HS-5 (cell line): ENCODE data around the gene CACNA1F.
"Not testable (repeated sequence)": the region's sequence is repeated elsewhere in the genome, so short reads cannot be mapped to it uniquely, and the experiment has no call there.

Experiments used
- DNase-seq: peaks from one replicate; pipeline ENCODE4 v3.0.0-alpha.2; 2012; ENCODE audit warnings: low read depth

The CACNA1F gene

DNA sequence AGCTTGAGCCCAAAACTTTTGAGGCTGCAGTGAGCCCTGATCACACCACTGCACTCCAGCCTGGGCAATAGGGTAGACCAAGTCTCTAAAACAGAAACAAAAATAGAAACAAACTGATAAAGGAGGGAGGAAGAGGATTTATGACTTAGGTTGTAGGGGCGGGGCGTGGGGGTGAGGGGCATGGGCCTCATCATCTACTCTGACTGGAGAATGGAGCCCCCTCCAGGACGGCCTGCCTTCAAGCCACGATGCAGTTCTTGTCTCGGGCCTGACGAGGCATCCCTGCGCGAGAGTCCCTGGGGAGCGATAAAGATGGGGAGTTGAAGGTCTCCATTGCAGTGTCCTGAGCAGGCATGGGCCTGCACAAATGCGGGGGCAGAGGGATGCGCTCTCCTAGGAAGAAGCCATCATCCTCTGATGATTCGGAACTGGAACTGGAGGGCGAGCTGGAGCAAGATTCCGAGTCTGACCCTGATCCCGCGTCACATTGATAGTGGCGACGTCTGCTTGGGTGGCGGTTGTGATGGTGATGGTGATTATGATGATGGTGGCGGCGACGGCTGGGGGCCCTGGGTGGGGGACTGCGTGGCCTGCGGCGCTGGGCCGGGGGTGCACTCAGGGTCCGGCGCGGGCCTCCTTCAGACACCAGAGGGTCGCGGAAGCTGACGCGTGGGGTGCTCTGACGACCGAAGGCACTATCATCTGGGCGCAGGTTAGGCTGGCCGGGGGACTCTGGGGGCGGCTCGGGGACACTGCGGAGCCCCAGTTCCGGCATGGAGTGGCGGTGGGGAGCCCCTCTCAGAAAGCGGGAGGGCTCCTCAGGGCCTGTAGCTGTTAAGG is 57.5 kb downstream of the CACNA1F start:
- no peak for DNase-seq

- DNase-seq: no peak
Observed at GRCh38 chrX:49174723-49175122, 58.4 kb downstream of the CACNA1F start.

GRCh38 chrX:49173544-49173943 is 59.6 kb downstream of the CACNA1F start:
- not testable (repeated sequence) for DNase-seq

DNA sequence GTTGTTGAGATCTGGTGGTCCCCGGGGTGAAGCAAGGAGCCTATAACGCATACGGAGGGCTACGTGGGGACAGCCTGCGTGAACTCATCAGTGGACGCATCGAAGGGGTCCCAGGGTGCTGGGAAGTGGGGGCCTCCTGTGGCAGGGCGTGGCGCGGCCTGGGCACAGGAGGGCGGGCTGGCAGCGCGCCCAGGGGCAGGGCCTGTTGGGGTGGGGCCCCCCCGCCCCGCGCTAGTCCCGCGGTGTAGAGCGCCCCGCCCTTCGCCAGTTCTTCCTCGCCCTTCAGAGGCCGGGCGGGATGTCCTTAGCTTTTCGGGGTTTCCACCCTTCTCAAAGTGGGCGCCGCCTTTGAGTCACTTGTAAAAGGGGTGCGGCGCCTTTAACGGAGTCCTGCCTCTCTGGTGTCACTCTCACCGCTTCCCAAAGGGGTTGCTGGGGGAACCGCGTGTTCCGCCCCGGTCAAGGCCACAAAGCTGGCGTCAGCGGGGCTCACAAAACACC is 60.8 kb downstream of the CACNA1F start:
- no peak for DNase-seq

DNA sequence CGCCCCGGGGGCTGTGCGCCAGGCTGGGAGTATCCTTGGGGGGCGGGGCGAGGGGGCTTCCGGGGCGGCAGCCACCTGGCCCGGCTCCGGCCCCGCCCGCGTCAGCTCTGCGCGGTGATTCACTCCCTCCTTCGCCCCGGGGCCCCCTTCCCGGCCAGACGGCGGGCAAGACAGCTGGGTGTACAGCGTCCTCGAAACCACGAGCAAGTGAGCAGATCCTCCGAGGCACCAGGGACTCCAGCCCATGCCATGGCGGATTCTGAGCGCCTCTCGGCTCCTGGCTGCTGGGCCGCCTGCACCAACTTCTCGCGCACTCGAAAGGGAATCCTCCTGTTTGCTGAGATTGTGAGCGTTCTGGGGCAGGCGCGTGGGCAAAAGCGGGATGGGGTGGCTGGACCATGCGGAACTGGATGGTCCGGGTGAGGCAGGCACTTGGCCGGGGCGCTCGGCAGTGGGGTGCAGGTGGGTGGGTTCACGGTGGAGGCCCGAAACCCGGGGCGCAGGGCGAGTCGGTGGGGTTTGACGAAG is 61.3 kb downstream of the CACNA1F start, which contains the start of gene PLP2:
Gene PLP2 (plus strand): TSS at position 147 of the 528 bp plus-strand sequence. CDS start 103 bp downstream, at position 250.
- DNase-seq: no peak

DNA sequence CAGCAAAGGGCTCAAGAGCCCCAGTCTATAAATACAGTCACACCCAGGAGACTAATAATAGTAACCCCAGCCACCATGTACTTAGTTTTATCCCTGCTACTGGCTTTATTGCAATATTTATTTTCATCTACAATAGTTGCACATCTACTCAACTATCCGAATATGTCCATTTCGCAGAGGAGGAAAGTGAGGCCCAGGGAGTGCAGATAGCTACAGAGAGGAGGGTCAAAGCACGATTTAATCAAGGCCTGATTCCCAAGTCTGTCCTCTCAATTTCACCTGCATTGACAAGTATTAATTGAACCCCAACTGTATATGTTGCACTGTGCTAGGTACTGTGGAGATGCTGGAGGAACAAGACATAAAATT is 65.4 kb downstream of the CACNA1F start:
- no peak for DNase-seq

DNA sequence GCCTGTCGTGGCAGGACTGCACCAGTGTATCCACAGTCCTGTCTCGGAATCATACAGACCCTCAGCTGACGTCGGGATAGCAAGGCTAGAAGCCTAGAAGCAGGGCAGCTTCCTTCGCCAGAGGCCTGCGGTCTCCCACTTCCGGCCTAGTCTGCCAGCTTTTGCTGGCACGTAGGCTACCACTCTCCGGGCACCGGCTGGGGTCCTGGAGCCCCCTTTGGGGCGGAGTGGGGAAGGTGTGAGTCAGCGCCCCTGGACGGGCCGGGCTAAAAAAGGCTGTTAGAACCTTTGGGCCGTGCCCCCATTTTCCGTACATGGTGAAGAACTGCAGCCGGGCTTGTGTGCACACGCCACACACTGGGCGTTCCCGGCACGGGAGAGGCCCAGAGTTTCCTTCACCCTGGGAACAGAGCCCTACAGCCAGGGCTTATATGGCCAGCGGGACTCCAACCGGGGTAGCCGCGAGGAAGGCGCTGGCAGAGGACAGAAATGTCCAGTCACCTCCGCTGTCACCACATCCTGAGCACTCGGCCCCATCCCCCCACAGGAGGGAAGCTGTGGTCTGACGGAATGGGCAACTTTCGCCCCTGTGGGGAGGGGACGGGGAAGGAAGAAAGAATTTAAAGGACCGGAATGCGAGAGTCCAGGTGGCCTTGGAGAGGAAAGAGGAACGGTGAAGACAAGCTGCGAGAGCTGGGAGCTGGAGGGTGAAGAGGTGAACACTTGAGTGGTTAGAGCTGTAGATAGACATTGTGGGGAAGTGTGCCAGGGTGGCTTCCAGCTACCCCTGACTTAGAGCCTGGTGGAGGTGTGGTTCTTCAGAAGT is 66.0 kb downstream of the CACNA1F start:
- no peak for DNase-seq

GRCh38 chrX:49165901-49166881 is 66.9 kb downstream of the CACNA1F start:
- no peak for DNase-seq

DNA sequence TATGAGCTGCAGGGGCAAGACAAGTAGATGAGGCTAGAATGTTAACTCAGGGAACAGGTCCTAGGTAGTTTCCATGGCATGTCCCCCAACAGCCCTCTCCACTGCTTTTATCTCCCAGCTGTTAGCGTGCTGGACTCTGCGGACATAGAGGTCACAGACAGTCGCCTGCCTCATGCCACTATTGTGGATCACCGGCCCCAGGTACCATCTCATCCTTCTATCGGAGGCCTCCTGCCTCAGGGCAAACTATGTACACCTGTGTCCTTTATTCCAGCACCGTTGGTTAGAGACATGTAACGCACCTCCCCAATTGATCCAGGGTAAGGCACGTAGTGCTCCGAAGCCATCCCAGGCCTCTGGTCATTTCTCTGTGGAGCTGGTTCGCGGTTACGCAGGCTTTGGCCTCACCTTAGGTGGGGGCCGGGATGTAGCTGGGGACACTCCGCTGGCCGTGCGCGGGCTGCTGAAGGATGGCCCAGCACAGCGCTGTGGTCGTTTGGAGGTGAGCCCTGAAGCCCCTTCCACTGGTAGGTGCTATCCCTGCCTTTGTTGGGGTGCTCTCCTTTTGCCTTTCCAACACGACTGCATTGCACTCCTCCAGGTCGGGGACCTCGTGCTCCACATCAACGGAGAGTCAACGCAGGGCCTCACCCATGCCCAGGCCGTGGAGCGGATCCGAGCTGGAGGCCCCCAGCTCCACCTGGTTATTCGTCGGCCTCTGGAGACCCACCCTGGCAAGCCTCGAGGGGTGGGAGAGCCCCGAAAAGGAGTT is 68.4 kb downstream of the CACNA1F start:
- DNase-seq: no peak

GRCh38 chrX:49163555-49164419 is 69.4 kb downstream of the CACNA1F start:
- DNase-seq: no peak

DNA sequence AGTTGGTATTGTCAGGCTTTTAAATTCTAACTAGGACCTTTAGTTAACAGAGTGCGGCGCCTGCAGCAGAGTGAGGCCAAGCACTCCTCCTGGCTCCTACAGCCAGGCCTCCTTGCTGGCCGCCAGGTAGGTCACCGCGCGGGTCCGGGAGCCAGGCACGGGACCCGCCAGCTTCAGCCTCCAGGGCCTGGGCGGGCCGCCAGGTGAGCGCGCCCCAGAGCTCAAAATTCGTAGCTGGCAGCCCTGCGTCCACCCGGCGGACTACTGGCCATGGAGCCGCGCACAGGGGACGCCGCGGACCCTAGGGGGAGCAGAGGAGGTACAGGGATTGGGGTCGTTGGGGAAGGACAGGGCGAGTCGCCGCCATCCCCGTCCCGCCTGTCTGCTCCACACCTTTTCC is 70.5 kb downstream of the CACNA1F start, which contains the start of gene MAGIX:
Gene MAGIX (plus strand): TSS at position 139 of the 400 bp plus-strand sequence. CDS start 132 bp downstream, at position 271.
- DNase-seq: no peak

DNA sequence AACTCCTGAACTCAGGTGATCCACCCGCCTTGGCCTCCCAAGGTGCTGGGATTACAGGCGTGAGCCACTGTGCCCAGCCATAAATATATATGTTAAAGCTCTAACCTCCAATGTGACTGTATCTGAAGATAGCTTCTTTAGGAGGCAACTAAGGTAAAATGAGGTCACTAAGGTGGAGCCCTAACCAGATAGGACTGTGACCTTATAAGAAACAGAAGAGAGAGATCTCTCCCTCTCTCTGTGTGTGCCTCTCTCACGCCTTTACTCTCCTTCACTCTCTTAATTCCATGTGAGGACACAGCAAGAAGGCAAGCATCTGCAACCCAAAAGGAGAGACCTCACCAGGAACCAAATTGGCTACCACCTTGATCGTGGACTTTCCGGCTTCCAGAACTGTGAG is 71.5 kb downstream of the CACNA1F start:
- no peak for DNase-seq

GRCh38 chrX:49160908-49161307 is 72.2 kb downstream of the CACNA1F start:
- no peak for DNase-seq

DNA sequence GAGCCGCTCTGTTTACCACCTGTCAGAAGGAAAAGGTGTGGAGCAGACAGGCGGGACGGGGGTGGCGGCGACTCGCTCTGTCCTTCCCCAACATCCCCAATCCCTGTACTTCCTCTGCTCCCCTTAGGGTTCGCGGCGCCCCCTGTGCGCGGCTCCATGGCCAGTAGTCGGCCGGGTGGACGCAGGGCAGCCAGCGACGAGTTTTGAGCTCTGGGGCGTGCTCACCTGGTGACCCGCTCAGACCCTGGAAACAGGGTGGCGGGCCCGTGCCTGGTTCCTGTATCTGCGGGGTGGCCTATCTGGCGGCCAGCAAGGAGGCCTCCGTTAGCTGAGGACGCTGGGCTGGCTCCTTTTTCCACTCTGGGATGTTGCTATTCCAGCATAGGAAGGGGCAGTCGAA is 75.9 kb downstream of the CACNA1F start:
- DNase-seq: no peak

GRCh38 chrX:49155900-49156837 is 77.0 kb downstream of the CACNA1F start:
- DNase-seq: peak; percentile 68

GRCh38 chrX:49155243-49155899 is 77.8 kb downstream of the CACNA1F start:
- DNase-seq: no peak
